H7 (cell line): ENCODE results near the gene SPECC1. TPM values are rescaled to one million over a fixed set of nuclear protein-coding genes. Genes with fewer than 3 reads are reported as not detected.
A peak's percentile ranks its signal among the peaks of the same experiment; 100 is the strongest.

ENCODE experiments used
- DNase-seq: peaks from one replicate; pipeline ENCODE4 v3.0.0; 2012
- H3K27me3 ChIP-seq: 2 replicates; pipeline ENCODE4 v1.6.0; 2011; ENCODE audit warnings: mild to moderate bottlenecking, low read length; ENCODE audit not compliant: control insufficient read depth, insufficient read depth
- H3K36me3 ChIP-seq: replicated peaks from 2 replicates; pipeline ENCODE4 v1.5.1; 2011; ENCODE audit warnings: low read length; ENCODE audit not compliant: control insufficient read depth, insufficient read depth
- H3K4me3 ChIP-seq: 2 replicates; pipeline ENCODE4 v1.5.1; 2011; ENCODE audit warnings: low read depth, mild to moderate bottlenecking, control low read depth, low read length, moderate library complexity; ENCODE audit not compliant: insufficient read depth
- total RNA-seq: library from RNA; depleted of rRNA; stranded (reverse); fragments of >200 nt; shearing (Covaris generic); gene quantifications from 2 replicates; pipeline ENCODE4 v1.2.3, GENCODE V29; 2014

The SPECC1 gene
- total RNA-seq, 1 experiment from 2014 or later = 54.1 TPM

DNA sequence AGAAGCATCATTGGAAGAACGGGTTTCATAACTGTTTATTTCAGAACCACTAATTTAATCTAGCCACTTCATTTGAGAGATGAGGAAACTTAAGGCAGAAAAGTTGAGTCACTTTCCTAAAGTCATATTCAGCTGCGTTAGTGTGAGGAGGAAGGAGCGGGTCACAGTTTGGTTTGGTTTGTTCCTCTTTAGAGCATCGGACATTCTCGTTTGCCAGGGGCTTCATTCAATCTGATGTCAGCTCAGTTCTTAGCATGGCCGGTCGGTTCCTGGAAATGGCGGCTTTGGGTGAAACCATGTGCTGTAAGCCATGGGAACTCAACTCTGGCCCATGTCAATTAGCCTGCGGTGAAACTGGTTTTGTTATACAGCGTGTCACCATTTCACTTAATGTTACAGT lies 271.7 kb downstream of the SPECC1 start:
- Histone ChIP-seq H3K4me3 (no peak overlapping the region), H3K36me3 (peaks cover 3% of the 10 kb centered on the region), H3K27me3 (no peaks in the 10 kb centered on the region)
- no peak for DNase-seq

DNA sequence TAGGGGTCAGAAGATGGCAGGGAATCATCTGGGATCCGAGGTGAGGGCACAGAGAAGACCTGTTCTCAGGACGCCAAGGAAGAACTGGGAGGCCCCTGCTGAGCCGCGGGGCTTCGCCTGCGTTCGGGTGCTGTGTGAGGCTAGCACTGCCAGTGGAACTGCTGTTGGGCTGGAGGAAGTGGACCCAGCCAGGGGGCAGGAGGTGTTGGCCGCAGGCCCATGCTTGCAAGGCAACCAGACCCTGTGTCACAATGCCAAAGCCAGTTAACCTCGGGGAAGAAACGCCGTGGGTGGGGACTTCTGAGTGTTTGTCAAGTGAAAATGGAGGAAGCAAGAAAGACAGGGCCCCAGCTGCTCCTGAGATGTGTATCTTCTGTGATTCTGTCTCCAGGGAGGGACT lies 272.7 kb downstream of the SPECC1 start:
- Histone ChIP-seq H3K27me3 (no peaks in the 10 kb centered on the region), H3K36me3 (peaks cover 3% of the 10 kb centered on the region), H3K4me3 (no peak overlapping the region)
- no peak for DNase-seq

DNA sequence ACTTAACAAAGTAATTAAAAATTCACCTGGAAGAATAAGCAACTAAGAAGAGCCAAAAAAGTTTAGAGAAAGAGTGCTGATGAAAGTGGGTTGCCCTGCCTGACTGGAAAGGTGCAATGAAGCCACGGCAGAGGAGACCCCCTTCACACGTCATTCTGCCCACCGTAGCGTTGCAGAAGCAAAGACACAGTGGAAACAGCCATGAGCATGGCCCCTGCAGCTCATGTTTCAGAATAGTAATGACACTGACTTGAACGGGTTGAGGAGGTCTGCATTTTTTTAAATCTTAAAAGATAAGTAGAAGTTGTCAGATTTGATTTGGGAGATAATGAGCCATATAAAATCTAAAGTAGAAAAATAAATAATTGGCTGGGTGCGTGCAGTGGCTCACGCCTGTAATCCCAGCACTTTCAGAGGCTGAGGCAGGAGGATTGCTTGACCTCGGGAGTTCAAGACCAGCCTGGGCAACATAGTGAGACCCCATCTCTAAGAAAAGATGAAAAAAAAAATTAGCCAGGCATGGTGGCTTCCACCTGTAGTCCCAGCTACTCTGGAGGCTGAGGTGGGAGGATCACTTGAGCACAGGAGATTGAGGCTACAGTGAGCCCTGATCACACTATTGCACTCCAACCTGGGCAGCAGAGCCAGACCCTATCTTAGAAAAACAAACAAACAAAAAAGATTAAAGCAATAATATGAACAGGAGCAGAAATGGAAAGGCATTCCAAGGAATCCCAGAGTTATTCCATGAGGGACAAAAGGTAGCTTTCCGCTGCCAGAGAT lies 273.6 kb downstream of the SPECC1 start:
- Histone ChIP-seq H3K27me3 (no peaks in the 10 kb centered on the region), H3K36me3 (peaks cover 3% of the 10 kb centered on the region), H3K4me3 (no peak overlapping the region)
- no peak for DNase-seq

DNA sequence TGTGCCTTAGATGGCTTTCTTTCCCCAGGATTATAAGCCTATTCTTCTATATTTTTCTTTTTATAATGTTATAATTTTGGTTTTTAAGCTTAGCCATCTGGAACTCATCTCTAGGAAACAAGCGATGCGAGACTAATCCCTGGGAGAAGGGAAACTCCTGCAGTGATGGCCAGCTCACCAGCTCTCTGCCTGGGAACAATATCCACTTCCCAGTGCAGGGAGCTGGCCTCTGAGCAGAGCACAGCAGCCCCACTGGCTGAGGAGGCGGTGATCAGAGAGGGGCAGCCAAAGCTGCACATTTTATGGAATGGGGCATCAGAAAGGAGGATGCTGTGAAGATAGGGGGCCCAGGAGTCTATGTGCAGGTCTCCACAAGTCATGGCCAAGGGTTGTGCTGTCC lies 274.9 kb downstream of the SPECC1 start:
- no peak for DNase-seq
- H3K36me3 ChIP-seq = peaks cover 3% of the 10 kb centered on the region

DNA sequence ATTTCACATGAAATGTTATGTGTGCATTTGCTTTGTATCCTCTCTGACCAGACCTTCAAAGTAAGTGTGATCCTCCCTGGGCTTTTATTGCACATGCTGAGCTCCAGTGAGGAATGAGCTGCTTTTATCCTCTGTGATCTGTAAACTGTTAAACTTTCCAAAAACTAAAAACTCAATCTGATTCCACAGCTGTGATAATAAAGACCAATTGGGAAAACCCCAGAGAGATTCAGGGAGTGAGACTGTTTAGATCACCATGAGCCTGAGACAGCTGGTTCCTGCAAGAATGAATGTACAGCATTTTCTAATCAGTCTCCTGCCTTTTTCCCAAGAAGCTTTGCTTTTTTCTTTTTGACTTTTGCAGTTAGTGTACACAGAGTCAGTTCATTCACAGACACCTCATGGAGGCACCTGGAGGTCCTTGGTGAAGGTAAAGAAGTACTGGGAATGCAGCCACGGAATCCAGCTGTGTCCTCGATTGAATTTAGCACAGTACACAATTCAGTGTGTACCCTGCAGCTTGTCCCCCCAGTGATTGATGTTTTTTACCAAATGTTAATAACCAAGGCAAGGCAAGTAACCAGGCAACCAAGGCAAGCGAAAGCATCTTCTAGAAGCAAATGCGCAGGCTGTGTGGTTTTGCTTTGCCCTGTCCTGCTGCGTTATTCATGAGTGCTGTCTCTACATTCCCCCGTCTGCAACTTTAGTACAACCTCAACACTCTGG lies 275.6 kb downstream of the SPECC1 start:
- Histone ChIP-seq H3K27me3 (no peaks in the 10 kb centered on the region), H3K36me3 (peaks cover 3% of the 10 kb centered on the region), H3K4me3 (no peak overlapping the region)
- no peak for DNase-seq

More for the DNA sequence above, 274.9 kb downstream of the SPECC1 start:
- H3K4me3 ChIP-seq = no peak overlapping the region
- no peaks in the 10 kb centered on the region for H3K27me3 ChIP-seq

DNA sequence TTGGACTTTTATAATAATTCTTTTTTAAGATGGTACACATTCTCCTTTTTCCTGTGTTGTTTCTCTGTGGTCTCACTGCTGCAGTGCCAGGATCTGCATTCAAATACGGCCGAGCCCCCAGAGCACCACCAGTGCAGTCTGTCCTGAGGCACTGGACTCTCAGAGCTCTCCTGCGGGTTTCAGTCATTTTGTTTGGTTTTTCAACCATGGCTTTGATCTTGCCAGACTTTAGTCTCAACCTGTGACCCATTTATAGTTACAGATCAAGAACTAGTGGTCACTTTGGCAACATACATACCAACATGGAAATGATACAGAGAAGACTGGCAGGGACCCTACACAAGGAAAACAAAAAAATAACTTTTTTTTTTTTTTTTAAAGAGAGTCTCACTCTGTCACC lies 280.8 kb downstream of the SPECC1 start:
- Histone ChIP-seq H3K36me3 (0 out of 2 replicates have a peak, but pooled peaks cover 1% of the 10 kb centered on the region), H3K4me3 (no peak overlapping the region), H3K27me3 (no peaks in the 10 kb centered on the region)
- DNase-seq = no peak

DNA sequence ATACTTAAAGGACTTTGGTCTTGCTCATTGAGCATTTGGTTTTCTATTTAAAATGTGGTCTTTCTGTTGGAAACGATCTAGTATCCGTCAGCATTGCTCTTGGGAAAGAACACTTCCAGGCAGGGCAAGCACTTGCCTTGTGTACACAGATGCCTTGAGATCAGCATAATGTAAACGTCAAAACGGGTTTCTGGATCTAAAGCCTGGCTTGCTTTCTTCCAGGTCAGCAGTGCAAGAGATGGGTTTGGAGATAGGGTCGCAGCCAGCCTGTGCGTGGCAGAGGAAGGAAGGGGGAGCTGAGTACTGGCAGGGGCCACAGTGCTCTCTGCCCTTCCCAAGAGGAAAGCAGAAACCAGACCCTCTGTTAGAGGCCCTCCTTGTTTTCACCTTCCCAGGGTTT lies 282.7 kb downstream of the SPECC1 start:
- DNase-seq = no peak
- Histone ChIP-seq H3K36me3 (0 out of 2 replicates have a peak, but pooled peaks cover 1% of the 10 kb centered on the region), H3K27me3 (no peaks in the 10 kb centered on the region), H3K4me3 (no peak overlapping the region)

DNA sequence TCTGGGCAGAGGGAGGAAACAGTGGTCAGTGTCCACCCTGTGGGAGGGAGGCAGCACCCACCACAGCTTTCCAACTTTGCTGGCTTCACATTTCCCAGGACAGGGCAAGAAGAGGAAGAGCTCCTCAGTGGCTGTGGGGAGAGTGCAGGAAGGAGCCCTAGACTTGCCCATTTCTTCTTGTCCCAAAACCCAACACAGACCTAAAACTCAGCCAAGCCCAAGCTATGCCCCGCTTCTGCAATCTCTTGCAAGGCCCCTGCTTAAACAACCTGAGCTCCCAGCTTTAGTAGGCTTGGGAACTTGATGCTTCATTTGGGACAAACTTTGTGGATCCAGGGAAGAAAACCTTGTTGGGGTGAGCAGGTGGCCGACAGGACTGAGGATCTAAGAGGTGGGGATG lies 284.3 kb downstream of the SPECC1 start:
- no peak overlapping the region for H3K4me3 ChIP-seq
- H3K36me3 ChIP-seq = peaks cover 3% of the 10 kb centered on the region; the same call in 1 of the 2 replicates
- DNase-seq = no peak
- no peaks in the 10 kb centered on the region for H3K27me3 ChIP-seq

DNA sequence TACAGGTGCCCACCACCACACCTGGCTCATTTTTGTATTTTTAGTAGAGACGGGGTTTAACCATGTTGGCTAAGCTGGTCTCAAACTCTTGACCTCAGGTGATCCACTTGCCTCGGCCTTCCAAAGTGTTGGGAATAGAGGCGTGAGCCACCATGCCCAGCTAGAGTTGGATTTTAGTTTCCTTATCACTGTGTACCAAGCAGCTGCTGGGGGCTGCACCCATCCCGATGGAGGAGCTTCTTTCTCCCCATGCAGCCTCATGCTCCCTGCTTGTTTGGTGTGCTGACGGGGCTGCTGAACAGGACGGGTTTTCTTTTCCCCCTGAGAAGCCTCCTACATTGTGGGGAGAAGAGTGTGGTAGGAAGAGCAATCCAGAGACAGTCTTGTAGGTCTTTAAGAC lies 285.0 kb downstream of the SPECC1 start:
- Histone ChIP-seq H3K36me3 (peaks cover 3% of the 10 kb centered on the region; the same call in 1 of the 2 replicates), H3K4me3 (no peak overlapping the region), H3K27me3 (no peaks in the 10 kb centered on the region)
- no peak for DNase-seq

DNA sequence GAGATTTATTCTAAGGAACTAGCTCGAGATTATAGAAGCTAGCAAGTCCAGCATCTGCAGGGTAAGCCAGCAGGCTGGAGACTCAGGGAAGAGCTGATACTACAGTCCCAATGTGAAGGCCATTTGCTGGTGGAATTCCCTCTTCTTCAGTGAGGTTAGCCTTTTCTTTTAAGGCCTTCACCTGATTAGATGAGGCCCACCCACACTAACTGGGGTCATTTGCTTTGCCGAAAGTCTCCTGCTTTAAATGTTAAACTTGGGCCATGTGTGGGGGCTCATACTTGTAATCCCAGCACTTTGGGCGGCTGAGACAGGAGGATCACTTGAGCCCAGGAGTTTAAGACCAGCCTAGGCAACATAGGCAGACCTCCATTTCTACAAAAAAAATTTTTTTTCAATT lies 289.9 kb downstream of the SPECC1 start:
- no peak for DNase-seq
- Histone ChIP-seq H3K36me3 (peaks cover 2% of the 10 kb centered on the region; the same call in 1 of the 2 replicates), H3K27me3 (no peaks in the 10 kb centered on the region), H3K4me3 (no peak overlapping the region)

DNA sequence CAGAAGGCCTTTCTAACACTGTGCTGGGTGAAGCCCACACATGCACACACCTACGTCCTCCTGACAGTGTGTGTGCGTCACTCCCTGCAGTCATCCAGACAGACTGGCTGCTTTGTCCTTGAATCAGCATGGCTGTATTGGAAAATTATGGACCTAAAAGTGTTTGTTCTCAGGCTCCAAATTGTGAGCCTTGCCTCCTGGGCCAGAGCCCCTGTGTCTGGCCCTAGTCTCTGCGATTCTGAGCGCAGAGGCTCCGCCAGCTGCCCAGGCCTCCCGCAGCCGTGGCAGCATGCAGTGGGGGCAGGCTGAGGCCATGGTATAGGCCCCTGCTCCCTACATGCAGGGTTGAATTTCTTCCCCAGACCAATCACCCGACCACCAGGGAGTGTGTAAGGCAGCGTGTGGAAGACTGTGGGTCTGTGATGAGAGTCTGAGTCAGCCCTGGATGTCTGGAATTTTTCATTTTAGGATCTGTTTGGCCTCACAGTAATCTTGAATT lies 291.3 kb downstream of the SPECC1 start:
- Histone ChIP-seq H3K36me3 (peaks cover 2% of the 10 kb centered on the region; the same call in 1 of the 2 replicates), H3K4me3 (no peak overlapping the region), H3K27me3 (no peaks in the 10 kb centered on the region)
- peak; percentile 31 for DNase-seq

DNA sequence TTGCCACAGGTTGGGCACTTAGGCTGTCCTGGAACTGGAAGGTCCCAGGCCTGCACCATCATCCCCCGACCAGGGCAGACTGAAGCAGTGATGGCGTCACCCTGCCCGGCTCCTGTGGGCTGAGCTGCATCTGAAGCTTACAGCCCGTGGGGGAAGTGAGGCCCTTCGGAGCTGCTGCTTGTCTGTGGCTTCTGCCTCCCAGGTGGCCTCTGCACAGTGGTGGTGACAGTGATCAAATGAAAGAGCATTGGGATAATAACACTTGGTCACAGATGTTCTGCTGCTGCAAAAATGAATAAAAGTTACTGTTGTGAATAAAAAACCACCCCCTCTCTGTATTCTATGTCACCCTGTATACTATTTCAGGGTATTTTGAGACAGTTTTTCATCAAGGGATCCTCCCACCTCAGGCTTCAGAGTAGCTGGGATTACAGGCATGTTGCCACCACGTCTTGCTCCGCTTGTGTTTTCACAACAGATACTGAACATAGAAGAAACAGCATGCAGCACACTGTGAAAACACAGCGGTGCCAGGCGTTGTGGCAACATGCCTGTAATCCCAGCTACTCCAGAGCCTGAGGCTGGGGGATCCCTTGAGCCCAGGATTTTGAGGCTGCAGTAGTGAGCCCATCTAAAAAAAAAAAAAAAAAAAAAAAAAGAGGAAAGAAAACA lies 293.2 kb downstream of the SPECC1 start:
- H3K36me3 ChIP-seq = peaks cover 5% of the 10 kb centered on the region
- H3K4me3 ChIP-seq = no peak overlapping the region
- no peaks in the 10 kb centered on the region for H3K27me3 ChIP-seq
- peak; percentile 26 for DNase-seq

DNA sequence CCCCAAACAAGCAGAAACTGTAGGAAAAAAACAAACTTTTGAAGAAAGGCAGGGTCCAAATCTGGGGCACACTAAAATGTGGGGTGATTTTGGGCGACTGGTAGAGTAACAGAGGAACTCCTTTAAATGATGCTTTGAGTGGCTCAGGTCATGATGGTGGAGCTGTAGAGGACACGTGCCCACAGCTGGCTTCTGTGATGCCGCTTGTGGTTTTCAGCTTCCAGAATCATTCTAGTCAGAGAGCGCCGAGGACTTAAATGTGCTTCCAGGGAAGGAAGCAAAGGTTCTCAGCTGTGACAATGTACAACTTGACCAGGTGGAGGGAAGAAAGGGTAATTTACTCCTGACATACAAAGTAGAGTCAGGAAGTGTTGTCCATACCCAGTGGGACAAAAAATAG lies 295.8 kb downstream of the SPECC1 start:
- no peaks in the 10 kb centered on the region for H3K27me3 ChIP-seq
- peaks cover 5% of the 10 kb centered on the region for H3K36me3 ChIP-seq
- H3K4me3 ChIP-seq = no peak overlapping the region
- DNase-seq = no peak

DNA sequence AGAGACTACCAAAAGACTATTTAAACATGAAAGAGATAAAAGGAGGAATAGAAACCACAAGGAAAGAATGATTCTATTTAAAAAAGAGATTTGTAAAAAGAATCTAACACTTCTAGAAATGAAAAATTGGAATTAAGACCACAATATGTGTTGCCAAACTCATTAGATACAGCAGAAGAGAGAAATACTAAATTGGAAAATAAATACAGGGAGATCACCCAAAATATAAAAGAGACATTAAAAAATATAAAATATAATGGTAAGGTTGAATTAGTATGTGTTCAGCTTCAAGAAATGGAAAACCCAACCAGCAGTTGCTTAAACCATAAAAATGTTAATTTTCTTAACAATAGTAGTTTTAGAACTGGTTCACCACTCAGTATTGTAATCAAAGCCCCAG lies 297.8 kb downstream of the SPECC1 start:
- Histone ChIP-seq H3K4me3 (no peak overlapping the region), H3K27me3 (no peaks in the 10 kb centered on the region), H3K36me3 (peaks cover 5% of the 10 kb centered on the region)
- no peak for DNase-seq
